NCI-H187 treated with DMSO at 0.1 percent for 48 hours (cell line): ENCODE measurements around the gene TOMM40.

Experiments used
- DNase-seq: peaks from one replicate; lab custom pipeline; 2025; lab: John Stamatoyannopoulos, UW

The TOMM40 gene

DNA sequence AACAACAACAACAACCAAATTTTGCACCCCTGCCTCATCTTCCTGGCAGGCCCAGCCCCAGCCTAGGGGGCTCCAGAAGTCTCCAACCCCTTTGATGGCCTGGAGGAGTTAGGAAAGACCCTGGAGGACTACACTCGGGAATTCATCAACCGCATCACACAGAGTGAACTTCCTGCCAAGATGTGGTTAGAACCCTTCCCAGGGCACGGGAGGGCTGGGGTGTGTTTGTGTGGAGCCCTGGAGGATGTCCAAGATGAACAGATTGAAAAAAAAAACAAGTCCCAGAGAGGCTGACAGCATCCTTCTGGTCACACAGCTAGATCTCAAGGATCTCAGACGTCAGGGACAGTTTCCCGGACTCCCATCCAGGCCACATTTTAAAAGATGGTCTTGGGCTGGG is 36.7 kb downstream of the TOMM40 start:
- DNase-seq: no peak

DNA sequence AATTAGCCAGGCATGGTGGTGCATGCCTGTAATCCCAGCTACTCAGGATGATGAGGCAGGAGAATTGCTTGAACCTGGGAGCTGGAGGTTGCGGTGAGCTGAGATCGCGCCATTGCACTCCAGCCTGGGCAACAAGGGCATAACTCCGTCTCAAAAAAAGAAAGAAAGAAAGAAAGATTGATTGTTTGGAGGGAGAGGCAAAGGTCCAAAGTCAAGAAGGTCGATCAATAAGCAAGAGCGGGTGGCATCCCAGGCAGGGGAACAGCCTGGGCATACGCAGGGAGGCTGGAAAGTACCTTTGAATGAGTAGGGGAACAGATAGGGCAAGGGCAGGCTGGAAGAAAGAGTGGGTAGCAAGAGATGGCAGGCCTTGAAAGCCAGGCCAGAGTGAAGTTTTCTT is 39.0 kb downstream of the TOMM40 start:
- no peak for DNase-seq

DNA sequence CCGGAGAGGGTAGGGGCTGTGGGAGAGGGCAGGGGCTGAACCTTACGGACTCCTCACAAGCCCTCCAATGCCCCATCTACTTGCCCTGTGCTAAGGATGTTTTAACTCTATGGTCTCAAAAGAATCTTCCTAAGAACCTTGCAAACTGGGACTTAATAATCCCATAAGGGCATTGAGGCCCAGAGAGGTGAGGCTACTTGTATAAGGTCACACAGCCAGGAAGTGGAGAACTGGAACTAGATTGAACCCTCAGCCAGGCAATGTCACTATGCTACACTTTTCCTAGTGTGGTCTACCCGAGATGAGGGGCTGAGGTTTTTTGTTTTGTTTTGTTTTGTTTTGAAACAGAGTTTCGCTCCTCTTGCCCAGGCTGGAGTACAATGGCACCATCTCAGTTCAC is 40.5 kb downstream of the TOMM40 start:
- DNase-seq: no peak

DNA sequence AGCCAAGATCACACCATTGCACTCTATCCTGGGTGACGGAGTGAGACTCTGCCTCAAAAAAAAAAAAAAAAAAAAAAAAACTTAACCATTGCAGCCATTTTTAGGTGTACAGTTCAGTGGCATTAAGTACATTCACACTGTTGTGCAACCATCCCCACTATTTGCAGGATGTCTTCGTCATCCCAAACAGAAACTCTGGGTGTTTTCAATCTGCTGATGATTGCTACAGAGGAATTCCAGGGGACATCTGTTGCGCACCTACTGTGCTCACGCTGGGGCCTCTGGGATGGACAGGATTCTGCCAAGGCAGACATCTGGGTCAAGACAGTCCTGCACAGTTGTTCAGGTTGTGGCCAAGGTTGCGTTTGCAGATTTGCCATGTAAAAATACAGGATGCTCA is 48.6 kb downstream of the TOMM40 start:
- DNase-seq: no peak

DNA sequence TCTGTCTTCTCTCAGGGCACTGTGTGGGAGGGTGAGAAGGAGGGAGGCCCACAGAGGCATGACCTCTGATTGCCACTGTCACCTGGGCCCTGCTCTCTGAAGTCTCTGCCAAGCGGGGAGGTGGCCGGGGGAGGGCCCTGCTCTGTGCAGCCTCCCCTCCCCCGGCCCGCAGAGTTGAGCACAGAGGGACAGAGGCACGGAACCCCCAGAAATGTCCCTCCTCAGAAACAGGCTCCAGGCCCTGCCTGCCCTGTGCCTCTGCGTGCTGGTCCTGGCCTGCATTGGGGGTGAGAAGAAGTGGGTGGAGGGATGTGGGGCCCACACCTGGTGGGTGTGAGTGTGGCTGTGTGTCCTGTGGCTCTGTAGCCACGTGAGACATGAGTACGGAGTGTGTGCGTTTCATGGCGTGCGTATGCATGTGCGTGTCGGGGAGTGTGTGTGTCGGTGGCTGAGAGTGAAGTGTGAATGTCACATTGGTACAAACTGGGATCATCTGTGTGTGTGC is 51.1 kb downstream of the TOMM40 start, which contains the start of gene APOC4:
TSS of gene APOC4 (plus strand) at position 171 of the 505 bp plus-strand sequence. CDS start at position 212, 41 bp downstream.
- DNase-seq: no peak

DNA sequence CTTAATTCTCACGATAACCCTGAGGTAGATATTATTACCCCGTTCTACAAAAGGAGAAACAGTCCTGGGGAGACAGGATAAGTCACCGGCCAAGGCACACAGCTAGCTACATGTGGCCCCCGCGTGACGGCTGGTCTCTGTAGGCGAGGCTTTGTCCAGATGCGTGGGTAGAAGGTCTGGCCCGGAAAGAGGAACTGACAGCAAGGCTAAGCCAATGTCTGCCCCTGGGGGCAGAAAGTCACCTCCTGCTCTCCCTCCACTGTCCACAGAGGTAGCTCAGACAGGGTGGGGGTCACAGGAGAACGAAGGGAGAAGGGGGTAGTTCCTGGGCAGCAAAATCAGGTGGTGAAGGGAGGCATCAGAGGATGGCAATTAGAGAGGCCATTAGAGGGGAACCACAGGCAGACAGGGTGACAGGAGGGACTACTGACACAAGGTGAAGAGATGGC is 52.8 kb downstream of the TOMM40 start:
- DNase-seq: no peak

DNA sequence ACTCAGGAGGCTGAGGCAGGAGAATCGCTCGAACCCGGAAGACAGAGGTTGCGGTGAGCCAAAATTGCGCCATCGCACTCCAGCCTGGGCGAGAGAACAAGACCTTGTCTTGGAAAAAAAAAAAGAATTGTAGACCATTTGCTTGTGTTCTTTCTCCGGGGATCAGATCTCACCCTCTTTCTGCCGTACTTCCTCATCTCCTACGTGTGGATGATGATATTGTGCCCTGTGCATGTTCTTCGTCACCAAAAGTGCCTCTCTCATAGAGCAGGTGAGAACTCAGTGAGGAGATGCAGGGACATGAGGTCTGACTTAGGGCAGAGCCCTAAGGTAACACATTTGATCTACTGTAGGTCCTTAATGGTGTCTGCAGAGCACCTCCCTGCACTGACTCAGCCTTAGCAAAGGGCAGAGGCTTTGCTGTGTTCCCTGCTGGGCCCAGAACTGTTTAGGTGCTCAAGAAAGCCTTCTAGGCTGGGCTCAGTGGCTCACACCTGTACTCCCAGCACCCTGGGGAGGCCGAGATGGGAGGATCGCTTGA is 56.1 kb downstream of the TOMM40 start:
- no peak for DNase-seq

DNA sequence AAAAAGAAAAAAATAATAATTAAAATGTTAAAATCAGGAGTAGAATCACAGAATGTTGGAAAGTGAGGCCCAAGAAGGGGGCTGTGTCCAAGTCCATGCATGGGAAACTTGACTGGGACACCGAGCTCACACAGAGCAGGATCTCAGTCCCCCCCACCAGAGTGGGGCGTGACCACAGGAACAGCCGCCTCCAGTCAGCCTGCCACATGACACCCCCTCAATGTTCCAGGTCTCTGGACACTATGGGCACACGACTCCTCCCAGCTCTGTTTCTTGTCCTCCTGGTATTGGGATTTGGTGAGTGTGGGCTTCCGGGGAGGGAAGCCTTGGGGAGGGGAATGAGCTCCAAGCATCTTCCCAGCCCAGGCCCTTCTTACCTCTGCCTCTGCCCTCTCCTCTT is 57.2 kb downstream of the TOMM40 start:
- DNase-seq: no peak

DNA sequence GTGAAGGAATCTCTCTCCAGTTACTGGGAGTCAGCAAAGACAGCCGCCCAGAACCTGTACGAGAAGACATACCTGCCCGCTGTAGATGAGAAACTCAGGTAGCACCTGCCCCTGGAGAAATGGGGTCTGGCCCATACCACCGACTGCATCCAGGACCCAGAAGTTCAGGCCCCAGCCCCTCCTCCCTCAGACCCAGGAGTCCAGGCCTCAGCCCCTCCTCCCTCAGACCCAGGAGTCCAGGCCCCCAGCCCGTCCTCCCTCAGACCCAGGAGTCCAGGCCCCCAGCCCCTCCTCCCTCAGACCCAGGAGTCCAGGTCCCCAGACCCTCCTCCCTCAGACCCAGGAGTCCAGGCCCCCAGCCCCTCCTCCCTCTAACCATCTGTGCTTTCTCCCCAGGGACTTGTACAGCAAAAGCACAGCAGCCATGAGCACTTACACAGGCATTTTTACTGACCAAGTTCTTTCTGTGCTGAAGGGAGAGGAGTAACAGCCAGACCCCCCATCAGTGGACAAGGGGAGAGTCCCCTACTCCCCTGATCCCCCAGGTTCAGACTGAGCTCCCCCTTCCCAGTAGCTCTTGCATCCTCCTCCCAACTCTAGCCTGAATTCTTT is 57.8 kb downstream of the TOMM40 start:
- DNase-seq: no peak

DNA sequence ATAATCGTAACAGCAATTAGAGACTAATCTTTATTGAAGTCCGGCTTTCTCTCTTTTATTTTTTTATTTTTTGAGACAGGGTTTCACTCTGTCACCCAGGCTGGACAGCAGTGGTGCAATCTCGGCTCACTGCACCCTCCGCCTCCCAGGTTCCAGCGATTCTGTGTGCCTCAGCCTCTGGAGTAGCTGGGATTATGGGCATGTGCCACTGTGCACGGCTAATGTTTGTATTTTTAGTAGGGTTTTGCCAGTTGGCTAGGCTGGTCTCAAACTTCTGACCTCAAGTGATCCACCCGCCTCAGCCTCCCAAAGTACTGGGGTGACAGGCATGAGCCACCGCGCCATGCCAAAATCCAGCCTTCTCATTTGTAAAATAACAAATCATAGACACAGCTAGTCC is 58.5 kb downstream of the TOMM40 start:
- DNase-seq: no peak

DNA sequence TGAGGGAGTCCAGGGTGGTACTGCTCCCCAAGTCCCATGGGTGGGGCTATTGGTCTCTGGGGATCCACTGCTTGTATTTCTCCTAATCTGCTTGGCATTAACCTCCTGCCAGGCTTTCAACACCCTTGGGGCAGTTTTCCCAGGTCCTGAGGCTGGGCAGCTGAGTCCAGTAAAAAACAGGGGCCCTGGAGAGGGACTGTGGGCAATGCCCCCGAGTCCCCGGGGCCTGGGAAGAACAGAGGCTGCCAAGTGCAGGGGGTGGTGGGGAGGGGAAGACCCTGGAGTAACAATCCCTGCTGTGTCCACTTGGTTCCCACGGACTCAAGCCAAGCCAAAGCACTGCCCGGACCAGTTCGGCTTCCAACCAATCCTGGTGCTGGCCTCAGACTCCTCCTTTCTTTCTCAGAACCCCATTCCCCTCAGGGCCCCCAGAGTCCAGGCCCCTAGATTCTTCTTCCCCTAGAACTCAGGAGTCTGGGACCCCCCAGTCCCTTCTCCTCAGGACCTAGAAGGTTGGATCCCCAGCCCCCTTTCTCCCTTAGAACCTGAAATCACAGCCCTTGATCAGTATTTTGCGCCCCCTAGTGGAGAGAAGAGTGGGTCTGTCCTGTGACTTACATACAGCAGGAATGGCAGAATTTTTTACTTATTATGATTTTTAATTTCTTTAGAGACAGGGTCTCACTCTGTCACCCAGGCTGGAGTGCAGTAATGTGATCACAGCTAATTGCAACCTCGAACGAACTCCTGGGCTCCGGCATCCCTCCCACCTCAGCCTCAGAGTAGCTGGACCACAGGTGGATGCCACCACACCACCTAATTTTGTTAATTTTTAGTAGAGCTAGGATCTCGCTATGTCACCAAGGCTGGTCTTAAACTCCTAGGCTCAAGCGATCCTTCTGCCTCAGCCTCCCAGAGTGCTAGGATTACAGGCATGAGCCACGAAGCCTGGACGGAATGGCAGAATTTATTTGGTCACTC is 60.4 kb downstream of the TOMM40 start:
- DNase-seq: no peak
